ENCODE measurements around the gene EI24. TPM values are rescaled to one million over a fixed set of nuclear protein-coding genes. Genes with fewer than 3 reads are reported as not detected.

Gene EI24
- total and polyA plus RNA-seq, 2 of the 8 experiments (the other 6 are each of a cell fraction or from before 2014, with no cell fraction given) = 135 to 264 TPM

DNA sequence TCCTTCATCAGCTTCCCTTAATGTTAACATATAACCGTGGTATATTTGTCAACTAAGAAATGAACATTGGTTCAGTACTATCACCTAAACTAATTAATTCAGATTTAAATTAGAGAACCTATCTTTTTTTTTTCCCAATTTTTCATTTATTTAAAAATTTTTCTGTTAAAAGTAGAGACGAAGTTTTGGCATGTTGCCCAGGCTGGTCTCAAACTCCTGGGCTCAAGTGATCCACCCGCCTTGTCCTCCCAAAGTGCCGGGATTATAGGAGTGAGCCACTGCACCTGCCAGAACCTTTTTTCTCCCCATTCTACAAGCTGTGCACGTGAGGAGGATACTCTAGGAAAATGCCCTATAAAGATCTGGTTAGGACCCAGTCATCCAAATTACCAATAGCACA is 3.6 kb downstream of the EI24 start:
- TF ChIP-seq, protein P1, sequence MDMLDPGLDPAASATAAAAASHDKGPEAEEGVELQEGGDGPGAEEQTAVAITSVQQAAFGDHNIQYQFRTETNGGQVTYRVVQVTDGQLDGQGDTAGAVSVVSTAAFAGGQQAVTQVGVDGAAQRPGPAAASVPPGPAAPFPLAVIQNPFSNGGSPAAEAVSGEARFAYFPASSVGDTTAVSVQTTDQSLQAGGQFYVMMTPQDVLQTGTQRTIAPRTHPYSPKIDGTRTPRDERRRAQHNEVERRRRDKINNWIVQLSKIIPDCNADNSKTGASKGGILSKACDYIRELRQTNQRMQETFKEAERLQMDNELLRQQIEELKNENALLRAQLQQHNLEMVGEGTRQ (IDR thresholded peaks at IDR 0.05; ENCODE audit: low read length) = no peak
- TF ChIP-seq ZNF274 (IDR thresholded peaks at IDR 0.05; ENCODE audit: borderline replicate concordance, extremely low read depth, low read length) = no peak
- no peak for TF ChIP-seq TAF7 (optimal IDR thresholded peaks at IDR 0.05; ENCODE audit: borderline replicate concordance, low read depth, low read length)
- no peak for TF ChIP-seq YY1 (IDR thresholded peaks at IDR 0.05; ENCODE audit: low read depth, low read length)
- Histone ChIP-seq H3K23ac (ENCODE audit: insufficient read length) (no peak overlapping the region), H3K79me1 (ENCODE audit: low read depth, low read length) (peaks cover 3% of the 10 kb centered on the region; the same call in 1 of the 2 replicates), H2BK5ac (ENCODE audit: low read depth, low read length) (no peak overlapping the region), H2AK5ac (ENCODE audit: low read depth, low read length) (no peak overlapping the region), H3K27me3 (replicated peaks in 1 of 4; ENCODE audit: control insufficient read depth in 3 of 4, extremely low read depth in 1 of 4, insufficient read depth in 3 of 4, low read length in 3 of 4) (no peaks in the 10 kb centered on the region), H3K23me2 (ENCODE audit: low read depth, low read length) (peaks cover 6% of the 10 kb centered on the region), H3K4me2 (ENCODE audit: insufficient read depth in 1 of 2, low read depth in 2 of 2, low read length in 2 of 2) (no peak overlapping the region), H3K18ac (ENCODE audit: extremely low read depth, low read length) (no peak overlapping the region), H2BK12ac (ENCODE audit: low read depth, low read length) (no peak overlapping the region), H3K4me3 (ENCODE audit: extremely low read depth in 1 of 4, insufficient read depth in 2 of 4, low read depth in 3 of 4, low read length in 4 of 4) (no peak overlapping the region), H3K36me3 (ENCODE audit: control insufficient read depth in 2 of 4, insufficient read depth in 4 of 4, low read length in 3 of 4) (peaks cover 16 to 49% (median 39%) of the 10 kb centered on the region in 4 experiments), H4K5ac (ENCODE audit: insufficient read length, low read depth, low read length) (no peak overlapping the region), H3K9ac (replicated peaks in 1 of 4; ENCODE audit: extremely low read depth in 1 of 4, low read depth in 3 of 4, low read length in 3 of 4) (no peak overlapping the region), H2BK15ac (ENCODE audit: low read length) (no peak overlapping the region), H3K4me1 (replicated peaks in 1 of 4; ENCODE audit: control insufficient read depth in 3 of 4, insufficient read depth in 4 of 4, low read length in 3 of 4) (peaks cover 2 to 10% (median 5%) of the 10 kb centered on the region in 4 experiments; a peak in 6 of 7 replicates), H2AFZ (ENCODE audit: low read length) (no peak overlapping the region), H3K56ac (replicated peaks; ENCODE audit: insufficient read length, low read depth, low read length) (no peak overlapping the region), H3K79me2 (ENCODE audit: control insufficient read depth in 1 of 2, insufficient read depth in 2 of 2, low read length in 2 of 2) (peaks cover 5 to 18% of the 10 kb centered on the region in 2 experiments; a peak in 3 of 4 replicates), H4K8ac (ENCODE audit: extremely low read depth, insufficient read depth, low read length) (no peak overlapping the region), H2BK120ac (replicated peaks; ENCODE audit: low read depth, low read length) (no peak overlapping the region), H3K9me3 (ENCODE audit: insufficient read depth in 2 of 2, low read depth in 1 of 2, low read length in 1 of 2) (no peaks in the 10 kb centered on the region), H3K27ac (ENCODE audit: low read depth, low read length) (no peak overlapping the region), H4K20me1 (replicated peaks in 1 of 2; ENCODE audit: control insufficient read depth in 1 of 2, insufficient read depth in 2 of 2, low read length in 2 of 2) (peaks cover 0 to 4% of the 10 kb centered on the region in 2 experiments), H4K91ac (replicated peaks; ENCODE audit: insufficient read length, low read length) (no peak overlapping the region), H3K4ac (replicated peaks; ENCODE audit: insufficient read length, low read depth, low read length) (no peak overlapping the region), H3K14ac (ENCODE audit: insufficient read length) (no peak overlapping the region), H2BK20ac (ENCODE audit: low read length) (no peak overlapping the region)
- FAIRE-seq (no peak), DNase-seq (ENCODE audit: low read depth in 1 of 2, low spot score in 2 of 2) (no peak)
- WGBS, 2 experiments (ENCODE audit: extremely low coverage in 1 of 2, insufficient coverage in 1 of 2, insufficient read length in 1 of 2, insufficient replicate concordance in 2 of 2, low coverage in 1 of 2, low lambda C conversion rate in 2 of 2, missing lambda C conversion rate in 1 of 2) = 74% methylated on average over 5 of the region's 5 CpGs; no CpG with 5 or more reads in 1 of the 2 experiments
- ChIA-PET CTCF (ENCODE audit: partially characterized antibody) (interaction anchor here (0.6 to 1.0 kb wide), 2 partner anchors 139 to 169 kb away, joined by 3 read pairs; no protein-coding TSS in a partner anchor), POLR2A (ENCODE audit: partially characterized antibody) (no interaction called here)

All from H1 (cell line).